Superior temporal gyrus (tissue), 1 donor: ENCODE measurements around the gene OPCML.

Source experiments
- DNase-seq: peaks from one replicate; pipeline ENCODE4 v3.0.0-alpha.2; 2016; ENCODE audit errors: extremely low spot score

OPCML gene

GRCh38 chr11:132578580-132578979 is 953.7 kb downstream of the OPCML start:
- no peak for DNase-seq

- no peak for DNase-seq
These were observed 955.6 kb downstream of the OPCML start for GRCh38 chr11:132576706-132577105.

GRCh38 chr11:132564091-132564885 is 968.0 kb downstream of the OPCML start:
- DNase-seq = no peak

DNA sequence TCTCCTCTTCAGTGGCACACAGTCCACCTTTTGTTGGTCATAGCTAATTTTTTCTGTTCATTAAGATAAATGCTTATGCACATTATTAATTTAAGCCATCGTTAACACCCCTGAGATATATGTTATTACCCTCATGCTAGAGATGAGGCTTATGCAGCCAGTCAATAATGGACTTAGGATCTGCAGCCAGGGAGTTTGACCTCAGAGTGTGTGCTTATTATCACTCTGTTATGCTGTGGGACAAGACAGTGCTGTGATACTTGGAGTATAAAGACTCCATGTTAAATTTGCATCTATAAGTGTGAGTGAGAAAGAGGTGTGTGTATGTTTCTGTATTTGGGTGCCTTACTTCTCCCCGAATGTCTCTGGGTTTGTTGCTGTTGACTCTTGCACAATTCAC is 969.3 kb downstream of the OPCML start:
- no peak for DNase-seq

GRCh38 chr11:132561937-132562336 is 970.4 kb downstream of the OPCML start:
- no peak for DNase-seq

- no peak for DNase-seq
These were observed 972.8 kb downstream of the OPCML start for GRCh38 chr11:132559331-132560036.

DNA sequence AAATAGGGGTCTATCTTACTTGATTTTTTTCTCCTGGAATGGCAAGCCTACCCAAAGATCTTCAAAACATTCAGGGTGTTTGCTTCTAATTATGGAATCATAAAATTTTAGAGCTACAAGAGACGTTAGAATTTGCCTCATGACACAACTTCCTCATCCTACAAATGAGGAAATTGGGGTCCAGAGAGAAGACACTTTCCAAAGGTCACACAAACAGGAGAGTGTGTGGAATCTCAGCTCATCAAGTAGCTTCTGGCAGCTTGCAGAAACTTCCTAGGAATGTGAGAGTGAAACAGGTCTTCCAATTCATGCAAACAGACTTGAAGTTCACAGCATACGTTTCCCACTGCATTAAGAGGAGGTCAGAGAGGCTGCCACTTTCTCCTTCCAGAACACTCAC is 976.0 kb downstream of the OPCML start:
- DNase-seq = no peak

DNA sequence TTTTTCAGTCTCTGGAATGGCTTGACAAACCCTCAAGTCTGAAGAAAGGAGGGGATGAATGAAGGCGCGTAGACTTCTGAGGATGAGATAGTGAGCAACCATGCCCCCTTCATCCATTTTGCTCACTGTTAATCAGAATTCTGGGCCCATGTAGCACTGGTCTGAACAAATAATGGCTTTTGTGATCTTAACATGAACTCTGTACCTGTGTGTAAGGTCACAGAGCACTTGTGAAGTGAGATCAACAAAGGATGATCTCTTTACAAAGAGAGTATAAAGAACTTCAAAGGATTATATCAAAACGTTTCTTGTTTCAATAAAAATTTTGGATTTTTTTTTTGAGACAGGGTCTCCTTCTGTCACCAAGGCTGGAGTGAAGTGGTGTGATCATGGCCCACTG is 976.7 kb downstream of the OPCML start:
- DNase-seq = no peak

GRCh38 chr11:132551016-132551415 is 981.3 kb downstream of the OPCML start:
- DNase-seq = no peak

- no peak for DNase-seq
These were observed 982.7 kb downstream of the OPCML start for GRCh38 chr11:132549561-132549960.

- DNase-seq = no peak
These were observed 983.3 kb downstream of the OPCML start for GRCh38 chr11:132549001-132549400.

DNA sequence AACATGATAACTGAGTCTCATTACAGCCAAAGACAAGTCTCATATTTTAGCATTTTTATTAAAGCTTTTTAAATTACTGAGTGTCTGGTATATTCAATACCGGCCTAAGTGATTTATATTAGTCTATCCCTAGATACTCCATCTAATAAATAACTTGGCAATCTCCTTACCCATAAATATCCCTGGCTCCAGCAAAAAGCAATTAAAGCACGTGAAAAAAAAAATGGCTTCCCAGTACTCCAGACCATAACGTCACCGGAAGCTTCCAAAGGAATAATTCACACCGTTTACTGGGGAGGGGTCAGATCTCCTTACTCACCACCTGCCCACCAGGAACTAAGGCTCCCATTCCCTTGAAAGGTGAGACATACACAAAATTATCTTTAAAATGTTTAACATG is 988.3 kb downstream of the OPCML start:
- DNase-seq = no peak

GRCh38 chr11:132541794-132542193 is 990.5 kb downstream of the OPCML start:
- no peak for DNase-seq

- peak; percentile 40 for DNase-seq
These were observed 991.7 kb downstream of the OPCML start for GRCh38 chr11:132540581-132540980.

GRCh38 chr11:132539590-132540368 is 992.5 kb downstream of the OPCML start:
- DNase-seq = no peak

DNA sequence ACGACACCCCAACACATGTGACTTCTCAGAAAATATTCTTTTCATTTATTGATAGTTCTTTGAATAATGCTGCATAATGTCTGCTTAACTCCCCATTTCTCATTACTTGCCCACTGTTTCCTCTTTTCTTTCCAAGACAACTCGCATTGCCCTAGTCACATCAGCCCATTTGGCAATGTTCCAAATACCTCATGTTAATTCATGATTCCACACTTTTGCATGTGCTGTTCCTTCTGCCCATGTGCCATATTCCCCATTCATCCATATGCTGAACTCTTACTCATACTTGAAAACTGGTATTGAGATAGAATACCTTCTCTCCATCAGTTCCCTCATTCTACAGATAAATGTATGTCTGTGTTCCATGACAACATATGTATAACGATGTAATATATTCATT is 993.7 kb downstream of the OPCML start:
- no peak for DNase-seq

DNA sequence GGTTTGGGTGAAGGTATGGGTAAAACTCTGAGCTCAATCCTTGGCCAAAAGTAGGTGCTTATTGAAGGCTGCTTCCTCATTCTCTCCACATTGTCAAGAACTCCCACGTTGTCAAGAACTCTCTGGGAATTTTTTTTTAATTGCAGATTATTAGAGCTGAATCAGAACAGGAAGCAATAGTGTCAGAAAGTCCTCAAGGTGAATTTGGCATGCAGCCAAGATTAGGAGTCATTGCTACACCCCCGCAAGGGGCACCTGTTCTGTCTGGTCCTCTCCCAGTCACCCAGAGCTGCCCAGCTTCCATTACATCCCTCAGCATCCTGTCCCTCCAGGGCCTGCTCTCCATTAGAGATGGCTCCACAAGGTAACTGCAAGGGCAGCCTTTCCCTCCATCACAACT is 996.5 kb downstream of the OPCML start:
- DNase-seq = no peak

DNA sequence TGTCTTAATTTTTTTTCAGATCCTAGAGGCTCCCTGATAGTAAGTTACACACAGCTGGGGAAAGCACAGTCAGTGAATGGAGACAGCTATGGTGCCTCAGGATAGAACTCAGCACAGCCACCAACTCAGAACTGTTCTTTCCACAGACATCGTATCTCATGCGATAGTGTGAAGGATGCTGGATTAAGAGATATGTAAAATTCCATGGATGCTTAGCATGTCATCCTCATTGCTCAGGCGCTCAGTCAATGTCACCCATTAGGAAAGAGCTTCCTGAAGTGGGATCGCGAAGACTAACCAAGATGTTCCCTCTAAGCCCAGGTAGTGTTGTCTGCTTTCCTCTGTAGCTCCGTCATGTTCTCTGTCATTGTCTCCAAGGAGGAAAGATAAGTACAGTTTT is 1000.4 kb downstream of the OPCML start:
- DNase-seq = no peak

GRCh38 chr11:132528181-132528580 is 1004.1 kb downstream of the OPCML start:
- no peak for DNase-seq

DNA sequence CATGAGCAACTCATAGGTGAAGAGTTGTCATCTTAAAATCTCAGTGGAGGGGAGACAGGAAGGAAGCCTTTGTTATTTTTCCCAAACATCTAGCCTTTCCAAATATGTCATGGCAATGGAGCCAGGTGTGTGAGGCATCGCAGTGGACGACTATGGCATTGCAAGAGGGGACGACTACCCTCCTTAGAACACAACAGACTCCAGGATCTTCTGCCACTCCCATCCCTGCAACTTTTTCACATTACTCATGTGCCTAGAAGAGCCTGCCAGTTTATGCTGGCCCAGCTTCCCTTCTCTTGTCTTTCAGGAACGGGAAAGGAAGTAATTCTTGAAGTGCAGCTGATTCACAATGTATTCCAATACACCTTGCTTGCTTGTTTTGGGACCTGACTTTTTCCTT is 1008.4 kb downstream of the OPCML start:
- DNase-seq = no peak

DNA sequence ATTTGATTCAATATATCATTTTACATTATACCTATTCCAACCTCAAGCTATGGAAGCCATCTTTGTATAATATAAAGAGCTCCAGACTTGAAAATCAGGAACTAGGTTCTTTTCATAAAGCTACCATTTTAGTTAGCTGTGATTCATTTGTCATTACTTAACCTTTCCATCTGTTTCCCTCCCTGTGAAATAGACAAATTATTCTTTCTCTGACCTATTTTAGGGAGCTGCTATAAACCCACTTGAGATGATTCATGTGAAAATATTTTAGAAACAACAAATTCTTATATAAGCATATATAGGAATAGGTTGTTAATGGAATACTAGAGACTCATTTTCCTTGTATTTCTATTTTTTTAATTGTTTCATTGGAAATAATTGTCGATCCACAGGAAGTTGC is 1012.1 kb downstream of the OPCML start:
- peak; percentile 53 for DNase-seq

GRCh38 chr11:132519241-132519815 is 1013.0 kb downstream of the OPCML start:
- DNase-seq = peak; percentile 71
